ENCODE data around the gene TRIO.

TRIO gene

GRCh38 chr5:14557203-14557770 is 414.1 kb downstream of the TRIO start:
- in situ Hi-C loops (cut with MboI; ENCODE audit: low sequenced_read_pairs) = no loop called here

GRCh38 chr5:14557791-14558415 is 414.8 kb downstream of the TRIO start:
- in situ Hi-C loops (cut with MboI; ENCODE audit: low sequenced_read_pairs) = no loop called here

Data from HL-60/S4 (cell line).